Activated CD8-positive, alpha-beta memory T cell treated with anti-CD3 and anti-CD28 coated beads, Interleukin-2, amount 50 U/mL, for 1 hour (primary cell): ENCODE data around the gene DEFB112.

Experiments
- DNase-seq: peaks from one replicate; pipeline ENCODE4 v3.0.0-alpha.2; 2020; ENCODE audit errors: extremely low read depth

The DEFB112 gene, protein sequence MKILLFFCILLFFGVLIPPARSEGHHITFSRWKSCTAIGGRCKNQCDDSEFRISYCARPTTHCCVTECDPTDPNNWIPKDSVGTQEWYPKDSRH

DNA sequence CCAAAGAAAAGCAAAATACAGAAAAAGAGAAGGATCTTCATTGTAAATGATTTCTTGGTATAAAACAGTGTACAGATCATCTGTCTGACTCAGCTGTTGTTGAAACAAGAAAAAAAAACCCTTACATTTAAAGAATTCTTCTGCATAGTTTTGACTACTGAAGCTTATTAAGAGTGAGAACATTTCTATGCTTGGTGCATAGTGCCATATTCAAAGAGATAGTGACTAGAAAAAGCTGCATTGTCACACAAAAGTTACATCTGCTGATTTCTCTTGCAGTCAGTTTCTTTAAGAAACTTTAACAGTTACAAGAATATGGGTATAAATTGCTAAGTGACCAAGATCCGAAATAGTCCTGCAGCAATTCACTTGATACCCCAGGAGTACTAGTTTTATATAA, at the start of gene DEFB112:
Gene DEFB112, minus strand, starts transcription at position 101 of the 400 bp plus-strand sequence. Its CDS starts 60 bp downstream, at position 41.
- DNase-seq, result no peak

DNA sequence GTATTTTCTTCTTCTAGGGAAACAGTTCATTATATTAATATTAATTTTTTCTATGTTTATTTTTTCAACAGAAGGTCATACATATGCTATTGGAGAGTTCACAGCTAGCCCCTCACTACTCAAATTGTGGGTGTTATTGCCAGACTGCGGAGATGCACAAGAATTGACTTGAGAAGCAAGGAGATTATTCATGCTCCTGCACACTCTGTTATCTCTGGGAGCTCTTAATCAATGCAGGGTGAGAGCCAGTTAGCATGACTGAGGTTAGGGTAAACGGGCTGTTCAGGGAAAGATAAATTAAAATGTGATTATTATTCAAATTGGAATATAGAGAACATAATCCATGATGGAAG, 48.9 kb upstream of the DEFB112 start:
- no peak for DNase-seq

DNA sequence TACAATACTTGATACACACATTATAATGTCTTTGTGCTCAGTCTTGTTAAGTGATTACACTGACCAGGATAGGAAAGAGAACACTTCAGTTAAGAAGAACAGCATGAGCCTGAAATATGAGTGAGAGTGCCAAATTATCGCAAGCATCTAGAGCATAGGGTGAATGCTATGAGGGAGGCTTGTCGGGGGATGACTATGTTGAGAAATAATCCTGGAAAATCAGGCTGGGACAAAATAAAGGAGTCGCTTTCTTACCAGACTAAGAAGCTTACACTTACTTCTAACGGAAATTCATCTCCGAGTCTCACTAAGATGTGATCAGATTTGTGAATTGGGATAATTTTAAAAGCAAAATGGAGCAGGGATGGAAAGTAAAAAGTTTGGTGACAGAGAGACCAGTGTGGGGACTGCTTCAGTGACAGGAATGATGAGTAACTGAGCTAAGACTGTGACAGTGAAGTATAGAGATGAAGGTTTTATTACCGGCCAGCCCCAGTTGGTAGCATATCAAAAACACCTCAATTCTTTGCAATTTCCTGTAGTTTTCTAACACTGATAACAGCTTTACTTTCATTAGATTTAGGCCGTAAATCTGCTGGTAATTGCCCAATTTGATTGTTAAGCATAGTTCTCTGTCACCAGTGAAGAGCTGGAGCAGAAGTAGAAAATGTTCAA, 48.4 kb upstream of the DEFB112 start:
- no peak for DNase-seq

DNA sequence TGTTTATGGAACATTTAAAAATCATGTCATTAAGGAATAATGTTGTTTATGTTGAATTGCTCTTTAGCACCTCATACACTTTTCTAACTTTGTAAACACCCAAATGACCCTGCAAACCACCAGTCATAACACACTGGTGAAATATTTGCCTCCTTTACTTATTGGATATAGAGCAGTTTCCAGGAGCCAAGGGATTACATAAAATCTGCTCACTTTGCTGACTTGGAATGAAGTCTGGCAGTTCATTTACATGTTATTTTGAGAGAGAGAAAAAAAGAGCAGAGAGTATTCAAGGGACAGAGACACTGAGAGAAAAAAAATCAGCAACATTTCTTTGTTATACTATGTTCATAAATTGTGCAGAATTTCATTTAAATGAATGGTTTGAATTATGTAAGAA, 46.6 kb upstream of the DEFB112 start:
- DNase-seq, result no peak

DNA sequence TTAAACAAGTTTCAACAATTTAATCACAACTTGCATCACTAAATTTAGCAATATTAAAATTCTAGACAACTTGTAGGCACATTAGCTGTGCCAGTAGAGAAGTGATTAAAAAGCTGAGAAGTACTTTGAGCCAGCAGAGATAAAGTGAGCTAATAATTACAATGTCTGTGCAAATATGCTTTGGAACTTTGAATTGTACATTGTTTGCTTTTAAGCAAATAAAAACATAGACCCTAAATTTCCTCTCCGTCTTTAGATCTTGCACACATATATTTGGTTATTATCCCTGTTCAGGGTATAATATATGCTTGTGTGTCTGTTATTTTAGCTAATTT, 44.2 kb upstream of the DEFB112 start:
- no peak for DNase-seq

DNA sequence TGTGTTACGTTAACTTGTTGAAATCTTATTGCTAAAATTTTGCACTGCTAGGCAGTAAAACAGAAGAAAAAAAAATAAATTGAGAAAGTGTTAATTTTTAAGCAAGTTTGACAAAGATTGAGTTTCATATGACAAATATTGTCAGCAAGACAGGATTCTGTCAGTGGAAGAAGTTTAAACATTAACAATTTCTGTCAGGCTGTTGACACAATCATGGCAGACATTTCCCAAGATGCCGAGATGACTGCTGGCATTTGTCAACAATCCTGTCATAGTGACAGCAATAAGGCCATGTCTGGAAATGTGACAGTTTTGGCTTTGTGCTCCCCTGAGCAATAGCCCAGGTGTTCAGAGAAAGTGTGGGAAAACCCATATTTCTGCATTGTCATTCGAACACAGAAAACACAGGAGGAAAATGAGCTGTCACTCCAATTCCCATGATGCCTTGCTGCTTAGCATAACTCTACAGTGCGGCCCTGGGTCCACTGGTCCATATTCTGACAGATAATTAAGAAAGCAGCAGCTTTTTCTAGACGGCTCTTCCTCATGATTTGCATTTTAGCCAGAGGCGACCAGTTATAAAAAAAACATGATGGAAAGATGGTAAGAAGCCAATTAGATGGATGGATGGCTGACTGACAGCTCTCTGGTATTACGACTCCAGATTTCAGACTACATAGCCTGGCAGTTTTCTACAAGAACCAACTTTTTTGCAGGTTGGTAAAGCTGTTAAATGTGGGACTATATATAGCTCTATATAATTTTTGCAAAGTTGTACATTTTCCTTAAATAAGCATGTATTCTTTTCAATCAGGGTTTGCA, 43.6 kb upstream of the DEFB112 start:
- no peak for DNase-seq

DNA sequence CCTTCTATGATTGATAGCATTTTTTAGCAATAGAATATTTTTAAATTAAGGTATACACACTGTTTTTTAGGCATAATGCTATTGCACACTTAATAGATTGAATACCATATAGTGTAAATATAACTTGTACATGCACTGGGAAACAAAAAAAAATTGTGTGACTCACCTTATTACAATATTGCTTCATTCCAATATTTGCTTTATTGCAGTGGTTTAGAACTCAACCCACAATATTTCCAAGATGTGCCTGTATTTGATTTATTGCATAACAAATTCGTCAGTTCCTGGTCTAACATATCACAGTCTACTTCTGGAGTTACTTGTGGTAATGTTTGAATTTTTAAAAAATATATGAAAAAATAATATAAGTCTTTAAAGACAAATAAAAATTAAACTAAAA, 41.9 kb upstream of the DEFB112 start:
- no peak for DNase-seq

DNA sequence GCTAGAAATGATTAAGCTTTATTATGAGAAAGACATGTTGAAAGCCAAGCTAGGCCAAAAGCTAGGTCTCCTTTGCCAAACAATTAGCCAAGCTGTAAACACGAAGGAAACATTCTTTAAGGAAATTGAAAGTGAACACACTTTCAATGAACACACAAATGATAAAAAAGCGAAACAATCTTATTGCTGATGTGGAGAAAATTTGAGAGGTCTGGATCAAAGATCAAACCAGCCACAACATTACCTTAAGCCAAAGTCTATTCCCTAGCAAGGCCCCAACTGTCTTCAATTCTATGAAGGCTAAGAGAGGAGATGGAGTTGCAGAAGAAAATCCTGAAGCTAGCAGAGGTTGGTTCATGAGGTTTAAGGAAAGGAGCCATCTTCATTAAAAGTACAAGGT, 40.2 kb upstream of the DEFB112 start:
- DNase-seq, result no peak

DNA sequence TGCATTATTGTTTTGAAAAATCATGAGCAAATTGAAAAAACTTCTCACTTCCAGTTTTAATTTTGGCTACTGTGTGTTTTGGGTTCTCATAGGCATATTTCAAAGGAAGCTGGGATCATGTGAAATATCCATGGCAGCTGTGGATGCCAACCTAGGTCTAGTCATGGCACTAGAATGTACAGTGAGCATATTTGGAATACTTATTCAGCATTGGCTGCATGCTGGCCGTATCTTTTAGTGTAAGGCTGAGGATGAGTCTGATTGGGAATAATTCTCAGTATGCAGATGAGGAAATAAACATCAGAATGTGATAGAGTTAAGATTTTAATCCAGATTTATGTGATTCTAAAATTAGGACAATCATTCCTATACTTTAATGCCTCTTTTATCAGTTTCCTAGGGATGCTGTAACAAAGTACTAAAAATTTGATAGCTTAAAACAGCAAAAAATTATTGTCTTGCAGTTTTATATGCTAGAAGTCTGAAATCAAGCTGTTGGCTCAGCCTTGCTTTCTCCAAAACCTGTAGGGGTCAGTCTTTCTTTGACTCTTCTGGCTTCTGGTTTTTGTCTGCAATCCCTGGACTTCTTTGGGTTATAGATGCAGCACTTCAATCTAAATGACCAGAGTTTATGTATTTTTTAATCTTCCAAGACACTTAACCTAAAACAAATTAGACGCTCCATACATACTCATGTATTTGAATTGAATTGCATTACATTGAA, 37.7 kb upstream of the DEFB112 start:
- DNase-seq, result no peak

DNA sequence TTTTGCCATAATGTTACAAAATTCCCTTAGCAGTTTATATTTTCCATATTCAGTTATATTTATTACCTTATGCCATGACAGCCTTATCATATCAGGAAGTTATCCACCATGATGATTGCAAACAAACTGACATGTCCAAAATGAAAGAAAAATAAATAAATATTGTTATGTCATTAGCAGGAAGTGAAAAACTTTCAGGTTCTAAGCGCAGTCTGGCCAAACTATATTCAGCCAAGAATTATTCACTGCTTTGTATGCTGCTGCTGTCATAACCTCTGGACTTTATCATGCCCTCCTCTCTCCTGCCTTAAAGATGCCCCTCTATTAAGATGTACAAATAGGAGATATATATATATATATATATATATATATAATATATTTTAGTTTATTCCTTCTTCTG, 27.7 kb upstream of the DEFB112 start:
- no peak for DNase-seq

DNA sequence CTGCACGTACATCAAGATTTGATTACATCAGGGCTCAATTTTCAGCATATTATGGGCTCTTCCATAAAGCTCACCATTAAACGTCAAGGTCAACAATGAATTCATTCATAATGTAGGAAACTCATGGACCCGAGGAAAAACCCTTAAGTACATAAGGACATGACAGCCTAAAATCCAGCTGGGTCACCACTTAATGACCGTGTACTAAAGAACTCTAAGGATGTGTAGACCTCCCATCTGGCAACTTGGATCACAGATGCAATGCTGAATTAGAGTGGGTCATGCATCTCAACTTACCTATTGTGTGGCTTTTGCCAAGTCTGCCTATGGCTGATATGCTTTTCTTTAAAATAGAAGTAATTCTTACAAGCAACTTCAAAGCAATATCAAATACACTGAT, 26.7 kb upstream of the DEFB112 start:
- no peak for DNase-seq

DNA sequence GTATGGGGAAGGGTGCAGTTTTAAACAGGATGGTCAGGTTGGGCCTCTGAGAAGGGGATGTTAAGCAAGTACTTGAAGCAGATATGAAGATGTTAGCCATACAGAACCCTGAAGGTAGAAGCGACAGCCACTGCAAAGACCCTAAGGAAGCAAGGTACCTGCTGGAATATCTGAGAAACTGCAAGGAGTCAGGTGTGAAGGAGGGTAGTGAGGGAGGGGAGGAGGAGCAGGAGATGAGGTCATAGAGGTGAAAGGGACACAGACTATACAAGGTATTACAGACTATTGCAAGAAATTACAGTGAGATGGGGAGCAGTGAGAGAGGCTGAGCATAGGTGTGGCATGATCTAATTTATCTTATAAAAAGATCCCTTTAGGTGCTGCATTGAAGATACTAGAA, 22.2 kb upstream of the DEFB112 start:
- DNase-seq, result no peak

DNA sequence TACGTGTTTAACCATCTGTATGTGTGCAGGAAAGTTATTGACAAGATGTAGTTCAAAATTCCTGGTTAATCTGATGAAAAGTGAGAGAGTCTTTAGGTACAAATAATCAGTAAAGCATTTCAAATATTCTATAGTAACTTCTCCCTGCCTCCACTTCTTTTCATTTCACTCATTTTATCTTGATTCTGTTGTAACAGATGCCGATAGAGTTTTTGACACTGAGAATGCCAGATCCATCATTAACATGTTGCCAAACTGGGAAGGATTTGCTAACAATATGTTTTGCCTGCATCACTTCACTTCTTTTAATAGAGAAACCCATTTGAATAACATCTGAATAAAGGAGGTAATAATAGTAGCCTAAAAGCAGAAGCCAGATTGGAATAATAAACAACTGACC, 20.4 kb upstream of the DEFB112 start:
- no peak for DNase-seq

DNA sequence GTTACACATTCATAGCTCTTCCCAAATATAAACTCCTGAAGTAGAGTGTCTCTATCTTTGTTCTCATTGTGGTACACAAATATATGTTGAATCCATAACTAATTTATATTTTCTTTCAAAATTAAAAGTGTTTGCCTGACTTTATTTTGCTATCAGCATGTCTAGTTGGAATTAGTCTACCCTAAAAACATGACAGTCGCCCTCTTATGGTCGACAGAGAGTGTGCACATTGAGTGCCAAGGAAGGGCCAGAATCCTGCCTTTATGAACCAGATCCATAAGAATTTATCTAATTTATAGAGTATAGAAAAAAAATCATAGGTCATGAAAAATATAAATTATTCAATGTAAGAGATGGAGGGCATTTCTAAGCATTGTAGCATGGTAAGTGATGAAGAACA, 12.3 kb upstream of the DEFB112 start:
- no peak for DNase-seq

DNA sequence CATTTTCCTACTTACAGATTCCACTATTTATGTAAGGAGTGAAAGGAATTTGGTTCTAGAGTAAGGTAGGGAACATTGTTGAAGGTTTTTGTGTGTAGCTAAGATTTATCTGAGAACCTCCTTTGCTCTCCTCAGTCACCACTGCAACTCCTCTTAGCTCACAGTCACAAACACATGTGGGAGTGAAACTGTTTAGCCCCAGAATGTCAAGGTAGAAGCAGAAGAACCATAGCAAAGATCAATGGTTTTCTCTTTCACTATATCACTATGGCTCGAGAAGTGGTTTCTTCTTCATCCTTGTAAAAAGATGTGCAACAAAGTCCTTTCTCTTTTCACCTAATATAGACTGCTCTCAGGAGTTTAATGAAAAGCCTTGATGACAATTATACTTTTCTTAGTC, 6.5 kb upstream of the DEFB112 start:
- DNase-seq, result no peak

DNA sequence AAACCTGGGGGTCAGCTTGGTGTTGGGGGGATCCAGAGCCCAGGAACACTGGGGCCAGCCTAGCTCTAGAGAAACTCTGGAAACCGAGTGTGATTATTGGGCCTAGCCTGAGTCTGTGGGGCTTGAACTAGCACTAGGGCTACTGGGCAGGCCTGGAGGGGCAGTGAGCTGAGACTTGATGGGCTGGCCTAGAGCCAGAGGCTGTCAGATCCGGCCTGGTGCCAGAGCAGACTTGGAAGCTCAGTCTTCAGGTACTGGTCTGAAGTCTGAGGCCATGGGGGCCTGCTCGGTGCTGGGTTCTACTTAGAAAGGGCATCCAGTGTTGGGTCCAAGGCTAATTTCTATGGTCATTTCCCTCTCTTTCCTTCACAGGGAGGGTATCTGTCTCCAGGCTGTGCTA, 2.7 kb downstream of the DEFB112 start:
- no peak for DNase-seq

DNA sequence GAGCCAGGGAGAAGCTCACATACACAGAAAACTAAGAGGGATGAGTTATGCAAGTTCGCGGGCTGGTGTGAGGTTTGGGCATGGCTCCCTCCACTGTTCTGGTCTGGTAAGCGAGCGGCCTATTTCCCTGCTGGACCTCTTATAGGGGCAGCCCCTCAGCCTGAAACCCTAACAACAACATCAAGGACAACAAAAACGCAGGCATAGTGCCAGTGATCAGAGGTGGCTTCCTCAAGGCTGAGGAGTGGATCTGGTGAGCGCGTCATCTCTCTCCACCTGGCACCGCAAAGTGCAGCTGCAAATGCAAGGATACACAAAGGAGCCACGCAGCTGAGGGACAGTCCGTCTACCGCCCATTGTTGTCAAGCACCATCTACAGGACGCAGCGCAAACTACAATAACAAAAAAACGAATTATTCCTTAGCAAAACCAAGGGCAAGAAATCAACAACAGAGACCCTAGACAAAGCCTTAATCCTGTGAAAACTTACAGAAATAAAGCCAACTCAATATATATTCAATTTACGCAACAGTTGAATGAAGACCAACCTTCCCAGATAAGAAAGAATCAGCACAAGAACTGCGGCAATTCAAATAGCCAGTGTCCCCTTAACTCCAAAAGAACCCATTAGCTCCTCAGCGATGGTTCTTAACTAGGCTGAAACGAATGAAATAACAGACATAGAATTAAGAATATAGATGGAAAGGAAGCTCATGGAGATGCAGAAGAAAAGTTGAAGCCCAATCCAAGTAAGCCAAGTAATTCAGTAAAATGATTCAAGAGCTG, 18.8 kb downstream of the DEFB112 start:
- DNase-seq, result no peak

DNA sequence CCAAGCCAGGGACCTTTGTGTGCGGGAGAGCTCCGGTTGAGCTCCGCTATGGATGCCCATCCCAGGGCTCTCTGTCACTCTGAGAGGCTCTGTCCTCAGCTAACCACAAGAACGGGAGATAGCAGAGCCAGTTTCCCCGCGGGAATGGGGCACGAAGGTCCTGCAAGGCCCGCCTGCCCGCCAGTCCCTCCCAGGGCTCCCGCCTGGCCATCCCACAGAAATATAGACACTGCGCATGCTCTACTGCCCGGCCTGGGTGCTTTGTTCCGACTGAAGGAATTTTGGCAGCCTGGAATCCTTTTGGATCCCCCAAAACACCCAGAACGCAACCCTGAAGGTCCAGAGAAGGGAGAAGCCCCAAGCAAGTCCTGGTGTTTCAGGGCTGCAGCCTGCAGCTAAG, 19.4 kb downstream of the DEFB112 start:
- no peak for DNase-seq

DNA sequence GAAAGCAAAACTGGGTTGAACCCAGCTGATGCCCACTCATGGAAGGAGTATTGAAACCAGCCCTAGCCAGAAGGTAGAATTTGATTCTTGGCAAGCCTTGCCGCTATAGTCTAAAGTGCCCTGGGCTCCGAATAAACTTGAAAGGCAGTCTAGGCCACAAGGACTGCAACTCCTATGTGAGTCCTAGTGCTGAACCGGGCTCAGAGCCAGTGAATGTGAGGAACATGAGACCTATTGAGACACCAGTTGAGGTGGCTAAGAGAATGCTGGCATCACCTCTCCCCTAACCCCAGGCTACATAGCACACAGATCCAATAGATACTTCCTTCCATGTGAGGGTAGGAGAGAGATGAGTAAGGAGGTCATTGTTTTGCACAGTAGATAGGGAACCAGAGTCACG, 24.5 kb downstream of the DEFB112 start:
- DNase-seq, result no peak

DNA sequence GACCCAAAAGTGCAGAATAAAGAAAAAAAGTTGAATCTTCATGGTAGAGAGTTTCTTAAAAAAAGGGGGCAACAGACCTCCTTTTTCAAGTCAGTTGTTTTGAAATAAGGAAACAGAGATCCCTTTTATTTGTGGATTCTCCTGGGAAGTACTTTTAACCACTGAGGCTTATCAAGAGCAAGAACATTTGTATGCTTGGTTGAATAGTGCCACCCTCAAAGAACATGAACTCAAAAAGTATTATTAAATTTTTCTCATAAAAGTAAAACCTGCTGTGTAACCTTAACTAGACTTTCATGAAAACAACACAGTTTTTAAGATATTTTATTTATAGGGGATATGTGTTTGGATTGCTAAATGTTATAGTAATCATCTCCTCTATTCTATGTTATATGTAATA, 27.8 kb downstream of the DEFB112 start, which contains the start of gene DEFB110:
Gene DEFB110, minus strand, starts transcription at position 101 of the 400 bp plus-strand sequence. Its CDS starts 59 bp downstream, at position 42.
- DNase-seq, result no peak

DNA sequence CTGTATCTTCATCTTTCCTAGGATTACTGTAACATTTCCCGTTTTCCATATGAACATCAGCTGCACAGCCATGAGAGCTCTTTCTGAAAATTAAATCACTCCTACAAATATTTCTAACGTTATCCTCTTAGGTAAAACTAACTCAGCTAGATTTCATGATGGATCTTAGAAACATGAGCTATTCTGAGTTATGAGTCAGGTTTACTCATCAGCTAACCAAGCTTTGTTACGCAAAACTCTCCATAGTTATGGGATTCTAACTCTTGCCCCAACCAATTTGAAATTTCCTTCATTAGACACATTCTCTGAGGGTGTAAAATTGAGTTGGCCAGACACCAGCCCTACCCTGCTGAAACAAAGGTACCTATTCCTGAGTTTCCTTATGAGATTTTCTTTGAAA, 41.9 kb downstream of the DEFB112 start:
- no peak for DNase-seq

DNA sequence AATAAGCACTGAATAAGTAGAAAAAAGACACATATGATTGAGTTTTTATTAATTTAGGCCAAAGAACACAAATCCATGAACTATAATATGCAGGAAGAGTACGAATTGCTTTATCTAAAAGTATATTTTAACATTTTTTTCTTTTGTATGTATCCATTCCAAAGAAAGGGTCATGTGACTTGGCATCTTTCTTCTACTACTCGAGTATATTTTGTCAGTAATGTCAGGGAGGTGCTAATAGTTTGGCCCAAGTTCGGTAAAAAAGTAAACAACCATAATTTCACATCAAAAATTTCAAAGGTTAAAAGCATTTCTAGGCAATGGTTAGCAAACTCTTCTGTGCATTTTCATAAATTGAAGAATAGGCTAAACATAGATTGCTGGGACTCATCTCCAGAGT, 46.6 kb downstream of the DEFB112 start:
- DNase-seq, result no peak
